ENCODE measurements around the gene HOXB8.

GRCh38 chr17:48575066-48575582 is 40.0 kb downstream of the HOXB8 start:
- no peak for TF ChIP-seq CTCF (IDR thresholded peaks at IDR 0.05)
- TF ChIP-seq POLR2A (IDR thresholded peaks at IDR 0.05) = no peak
- TF ChIP-seq POLR2AphosphoS5 (IDR thresholded peaks at IDR 0.05) = peak; percentile 3
